Putamen (tissue), 1 donor: ENCODE measurements around the gene C10orf67.

Experiments used
- DNase-seq: peaks from one replicate; pipeline ENCODE4 v3.0.0-alpha.2; 2016; ENCODE audit warnings: low spot score

The C10orf67 gene

GRCh38 chr10:23196915-23197314 lies 147.7 kb downstream of the C10orf67 start:
- no peak for DNase-seq

GRCh38 chr10:23195846-23196600 lies 148.6 kb downstream of the C10orf67 start:
- no peak for DNase-seq

- DNase-seq, result no peak
Observed at GRCh38 chr10:23194966-23195845, 149.4 kb downstream of the C10orf67 start.

GRCh38 chr10:23194471-23194965 lies 150.1 kb downstream of the C10orf67 start:
- DNase-seq, result no peak

- DNase-seq, result no peak
Observed at GRCh38 chr10:23193435-23194074, 151.0 kb downstream of the C10orf67 start.

- DNase-seq, result no peak
Observed at GRCh38 chr10:23192712-23193434, 151.7 kb downstream of the C10orf67 start.

GRCh38 chr10:23191764-23192711 lies 152.6 kb downstream of the C10orf67 start, which contains the start of gene PTF1A:
TSS of gene PTF1A (plus strand) at chr10:23192312. CDS start at chr10:23192531, 219 bp downstream.
- no peak for DNase-seq

GRCh38 chr10:23190872-23191763 lies 153.5 kb downstream of the C10orf67 start:
- no peak for DNase-seq

GRCh38 chr10:23189024-23189423 lies 155.6 kb downstream of the C10orf67 start:
- no peak for DNase-seq

- no peak for DNase-seq
Observed at GRCh38 chr10:23187155-23187554, 157.4 kb downstream of the C10orf67 start.

GRCh38 chr10:23186697-23187096 lies 157.9 kb downstream of the C10orf67 start:
- no peak for DNase-seq

GRCh38 chr10:23186178-23186577 lies 158.4 kb downstream of the C10orf67 start:
- no peak for DNase-seq

- DNase-seq, result no peak
Observed at GRCh38 chr10:23174977-23175512, 169.6 kb downstream of the C10orf67 start.

- DNase-seq, result peak; percentile 30
Observed at GRCh38 chr10:23174074-23174976, 170.3 kb downstream of the C10orf67 start.

- DNase-seq, result peak; percentile 24
Observed at GRCh38 chr10:23173214-23174073, 171.2 kb downstream of the C10orf67 start.

GRCh38 chr10:23172429-23173213 lies 172.0 kb downstream of the C10orf67 start:
- DNase-seq, result no peak
